Ammon's horn (tissue), 1 donor: ENCODE results near the gene AJAP1.

Experiments
- DNase-seq: peaks from one replicate; pipeline ENCODE4 v3.0.0-alpha.2; 2016; ENCODE audit warnings: low spot score

AJAP1 gene

DNA sequence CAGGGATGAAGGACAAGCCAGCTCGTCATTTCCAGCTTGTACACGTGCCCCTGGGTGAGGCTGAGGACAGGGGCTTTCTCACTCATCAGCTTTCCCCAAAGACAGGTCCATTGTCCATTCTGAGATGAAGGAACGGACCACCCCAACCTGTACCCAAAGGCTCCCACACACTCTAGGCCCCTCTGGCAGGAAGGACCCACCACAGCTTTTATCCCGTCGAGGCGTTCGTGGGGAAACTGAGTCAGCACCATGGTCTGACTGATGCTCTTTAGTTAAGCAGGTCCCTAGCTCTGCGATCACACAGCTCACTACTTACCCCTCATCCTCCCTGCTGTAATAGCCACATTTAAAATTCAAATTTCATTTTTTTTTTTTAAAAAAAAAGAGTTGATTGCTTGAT, 117.3 kb downstream of the AJAP1 start:
- DNase-seq = no peak

DNA sequence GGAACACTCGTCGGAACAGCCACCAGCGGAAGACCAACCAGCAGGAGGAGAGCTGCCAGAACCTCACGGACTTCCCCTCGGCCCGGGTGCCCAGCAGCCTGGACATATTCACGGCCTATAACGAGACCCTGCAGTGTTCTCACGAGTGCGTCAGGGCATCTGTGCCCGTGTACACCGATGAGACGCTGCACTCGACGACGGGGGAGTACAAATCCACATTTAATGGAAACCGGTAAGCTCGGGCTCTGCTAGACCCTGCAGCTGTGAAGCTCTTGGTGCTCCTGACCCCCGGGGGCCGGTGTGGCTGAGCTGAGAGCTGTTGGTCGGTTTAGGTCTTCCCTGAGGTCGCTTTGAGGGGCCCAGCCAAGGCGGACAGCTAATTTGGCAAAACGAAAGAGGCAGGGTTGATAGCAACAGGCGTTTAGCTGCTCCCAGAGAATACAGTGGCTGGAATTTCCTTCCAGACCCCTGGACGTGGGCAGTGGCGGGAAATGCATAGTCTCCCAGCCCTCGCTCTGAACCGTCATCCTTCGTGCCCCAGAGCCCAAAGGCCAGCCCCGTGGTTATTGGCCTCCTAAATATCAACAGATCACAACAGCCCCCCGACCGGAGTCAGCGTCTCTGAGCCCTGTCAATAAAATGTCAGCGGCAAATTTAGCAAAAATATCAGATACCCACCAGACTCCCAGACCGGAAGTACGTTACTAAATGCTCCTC, 118.0 kb downstream of the AJAP1 start:
- DNase-seq = no peak

GRCh38 chr1:4773226-4773625, 118.8 kb downstream of the AJAP1 start:
- DNase-seq = no peak

GRCh38 chr1:4775506-4775905, 121.1 kb downstream of the AJAP1 start:
- no peak for DNase-seq

- peak; percentile 73 for DNase-seq
Observed at GRCh38 chr1:4778056-4778455, 123.6 kb downstream of the AJAP1 start.

- DNase-seq = no peak
Observed at GRCh38 chr1:4781646-4782045, 127.2 kb downstream of the AJAP1 start.

DNA sequence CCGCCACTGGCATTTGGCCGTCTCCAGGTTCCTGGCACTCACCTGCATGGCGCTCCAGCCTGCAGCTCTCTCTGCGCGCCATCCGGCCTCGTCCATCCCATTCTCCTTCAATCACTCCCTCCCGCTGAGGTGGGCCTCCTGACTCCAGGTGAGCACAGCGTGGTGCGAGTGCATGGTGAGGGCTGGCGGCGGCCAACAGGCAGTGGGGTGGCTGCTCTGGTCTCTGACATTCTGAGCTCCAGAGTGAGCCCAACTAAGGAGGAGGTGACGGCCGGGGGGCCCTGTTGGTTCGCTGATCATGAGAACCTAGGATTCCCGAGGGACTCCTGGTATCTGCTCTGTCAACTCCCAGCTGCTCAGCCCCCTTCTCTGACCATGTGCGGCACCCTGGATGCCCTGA, 130.4 kb downstream of the AJAP1 start:
- no peak for DNase-seq

DNA sequence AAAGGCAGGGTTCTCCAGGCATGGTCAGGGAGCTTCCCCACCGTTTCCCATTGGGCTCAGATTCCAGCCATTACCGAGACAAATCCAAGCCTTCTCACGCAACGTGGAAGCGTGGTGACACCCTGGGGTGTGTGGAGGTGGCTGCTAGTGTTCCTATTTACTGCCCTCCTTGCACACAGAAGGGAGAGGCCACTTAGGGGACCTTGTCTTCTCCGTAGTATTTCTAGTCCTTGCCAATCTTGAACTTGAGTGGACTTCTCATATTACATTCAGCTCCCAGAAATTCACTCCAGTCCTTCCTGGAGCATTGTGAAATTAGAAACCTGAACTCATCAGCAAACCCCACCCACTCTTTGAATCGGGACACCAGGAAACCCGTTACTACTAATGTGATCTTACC, 131.6 kb downstream of the AJAP1 start:
- no peak for DNase-seq

DNA sequence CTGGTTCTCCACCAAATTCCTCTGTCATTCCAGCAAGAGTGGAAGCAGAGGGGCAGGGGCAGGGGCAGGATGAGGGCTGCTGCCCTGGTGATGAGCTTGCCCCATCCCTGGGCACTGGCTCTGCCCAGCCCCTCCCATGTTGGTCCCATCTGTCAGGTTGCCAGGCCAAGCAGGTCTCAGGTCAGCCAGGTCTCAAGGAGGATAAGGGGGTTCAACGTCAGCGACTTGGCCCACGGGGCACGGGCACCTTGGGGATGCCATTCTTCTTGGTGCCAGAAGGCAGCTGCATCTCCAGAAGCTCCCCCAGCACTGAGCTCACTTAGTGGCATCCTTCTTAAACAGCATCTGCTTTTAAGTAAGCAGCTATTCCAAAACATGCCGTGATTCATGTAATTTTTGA, 133.1 kb downstream of the AJAP1 start:
- DNase-seq = no peak

DNA sequence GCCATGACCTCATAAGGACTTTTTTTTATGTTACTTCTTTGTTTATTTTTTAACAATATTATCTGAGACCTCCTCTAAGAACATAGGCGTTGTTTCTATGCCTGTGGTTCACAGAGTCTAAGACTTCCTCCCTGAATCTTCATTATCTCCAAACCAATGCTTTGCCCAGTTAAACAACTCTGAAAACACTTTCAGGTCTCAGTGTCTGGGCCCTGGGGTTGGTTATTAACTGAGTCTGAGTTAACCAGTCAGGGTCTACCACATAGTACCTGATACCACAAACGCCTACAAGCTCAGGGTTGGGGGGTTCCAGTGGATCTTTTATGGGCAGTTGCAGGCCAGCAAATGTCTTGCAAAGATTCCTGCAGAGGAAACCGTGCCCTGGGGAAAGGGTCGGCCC, 138.2 kb downstream of the AJAP1 start:
- DNase-seq = no peak

GRCh38 chr1:4794020-4794780, 139.8 kb downstream of the AJAP1 start:
- DNase-seq = no peak

DNA sequence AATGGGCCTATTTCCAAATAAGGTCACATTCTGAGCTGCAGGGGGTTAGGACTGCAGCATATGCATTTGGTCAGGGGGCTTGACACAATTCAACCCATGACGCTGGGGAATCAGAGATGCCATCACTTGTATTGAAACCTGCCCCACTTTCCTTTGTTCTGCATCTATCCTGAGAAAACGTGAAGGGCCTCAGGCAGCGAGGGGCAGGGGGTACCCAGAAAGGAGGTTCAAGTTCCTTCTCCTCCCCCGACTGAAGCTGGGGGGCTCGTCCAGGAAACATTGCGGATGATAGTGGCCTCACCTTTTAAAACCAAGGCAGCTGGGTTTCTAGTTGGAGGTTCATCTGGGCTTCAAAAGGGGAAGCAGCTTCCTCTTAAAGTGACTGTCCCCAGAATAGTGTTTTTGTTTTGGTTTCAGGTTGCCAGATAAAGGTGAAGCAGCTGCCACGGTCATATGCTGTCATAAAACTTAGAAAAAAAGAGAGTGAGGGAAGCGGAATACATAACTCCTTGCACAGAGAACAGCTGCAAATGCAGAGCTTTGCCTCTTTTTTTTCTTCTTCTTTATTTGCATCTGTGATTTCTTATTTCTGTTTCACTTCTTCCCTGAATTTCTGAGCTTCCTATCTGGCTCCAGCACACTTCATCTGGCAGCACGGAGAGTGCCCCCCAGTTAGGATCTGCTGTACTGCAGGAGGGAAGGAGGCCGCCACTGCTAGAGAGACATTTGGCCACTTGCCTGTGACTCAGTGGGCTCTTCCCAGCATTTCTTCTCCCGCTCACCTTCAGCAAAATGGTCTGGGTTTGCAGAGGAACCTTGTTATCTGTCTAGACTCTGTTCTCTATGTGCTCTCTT, 142.0 kb downstream of the AJAP1 start:
- peak; percentile 25 for DNase-seq

DNA sequence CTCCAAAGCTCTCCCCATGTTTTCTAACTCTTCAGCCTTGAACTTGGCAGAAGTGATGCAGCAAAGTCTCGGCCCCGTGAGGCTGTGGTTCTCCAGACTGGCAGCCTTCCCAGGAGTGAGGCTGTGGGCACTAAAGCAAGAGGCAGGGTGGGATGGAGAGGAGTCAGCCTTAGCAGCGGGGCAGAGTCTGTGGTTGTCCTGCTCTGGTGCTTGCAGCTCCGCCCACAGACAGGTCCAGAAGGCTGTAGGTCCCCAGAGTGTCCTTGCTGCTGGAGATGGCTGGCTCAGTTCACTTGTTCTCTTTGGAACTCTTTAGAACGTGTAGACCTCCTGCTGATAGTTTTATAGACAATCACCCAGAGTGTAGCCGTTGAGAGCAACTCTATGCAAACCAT, 142.6 kb downstream of the AJAP1 start:
- DNase-seq = no peak

GRCh38 chr1:4797429-4797828, 143.0 kb downstream of the AJAP1 start:
- no peak for DNase-seq

DNA sequence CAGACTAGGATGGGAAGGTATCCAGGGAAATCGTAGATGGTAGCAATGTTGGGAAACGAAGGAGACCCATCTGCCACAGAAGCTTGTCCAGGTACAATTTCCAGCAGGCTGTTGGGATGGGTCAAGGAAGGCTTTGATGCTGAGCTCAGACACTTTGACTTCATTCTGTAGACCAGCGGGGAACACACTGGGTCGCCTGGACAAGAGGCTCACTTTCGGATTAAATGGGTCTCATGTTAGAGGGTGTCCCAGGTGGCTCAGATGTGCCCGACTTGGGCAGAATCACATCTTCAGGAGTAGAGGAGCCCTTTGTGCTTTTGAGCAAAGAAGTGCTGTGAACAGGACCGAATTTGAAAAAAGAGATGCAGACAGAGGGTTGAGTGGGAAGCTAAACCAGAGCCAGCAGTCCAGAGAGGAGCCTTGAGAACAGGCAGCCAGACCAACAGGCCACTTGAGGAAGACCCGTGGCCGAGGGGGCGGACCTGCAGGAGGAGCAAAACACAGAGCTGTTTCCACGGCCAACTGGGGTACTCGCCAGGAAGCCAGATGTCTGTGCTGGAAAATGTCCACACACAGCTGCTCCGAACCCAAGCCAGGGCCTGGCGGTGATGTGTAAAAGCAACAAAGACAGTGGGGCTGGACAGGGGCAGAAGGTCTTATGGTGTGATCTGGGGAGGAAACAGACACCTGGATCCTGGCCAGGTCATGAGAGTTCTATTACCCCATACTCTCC, 146.9 kb downstream of the AJAP1 start:
- peak; percentile 82 for DNase-seq

DNA sequence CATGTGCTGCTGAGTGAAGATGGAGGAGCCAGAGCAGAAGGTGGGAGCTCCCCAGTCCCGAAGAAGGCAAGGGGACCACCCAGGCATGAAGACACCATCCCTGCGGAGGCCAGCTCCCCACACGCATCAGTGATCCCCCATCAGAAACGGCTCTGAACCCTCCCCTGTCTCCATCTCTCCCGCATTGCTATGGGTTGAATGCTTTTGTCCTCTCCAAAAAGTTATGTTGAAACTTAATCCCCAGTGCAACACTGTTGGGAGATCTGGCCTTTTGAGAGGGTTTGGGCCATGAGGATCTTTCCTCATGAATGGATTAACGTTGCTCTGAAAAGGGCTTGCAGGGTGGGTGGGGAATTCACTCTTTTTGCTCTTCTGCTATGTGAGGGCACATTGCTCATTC, 147.6 kb downstream of the AJAP1 start:
- DNase-seq = no peak

DNA sequence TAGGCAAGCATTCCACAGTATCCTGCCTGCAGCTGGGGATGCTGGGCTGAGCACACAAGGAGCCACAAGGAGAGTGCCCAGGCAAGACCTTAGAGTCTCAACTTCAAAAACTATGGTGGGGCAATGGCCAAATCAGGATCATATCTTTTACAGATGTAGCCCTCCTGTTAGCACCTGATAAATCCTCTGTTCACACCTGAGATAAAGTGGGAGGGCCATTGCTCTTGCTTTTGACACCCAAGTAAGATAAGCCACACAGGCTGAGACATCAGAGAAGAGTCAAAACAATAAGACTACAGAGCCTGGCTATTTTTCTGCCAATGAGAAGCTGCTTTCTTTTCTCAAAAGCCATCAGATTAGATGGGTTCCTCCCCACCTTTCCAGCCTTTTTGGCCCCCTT, 148.9 kb downstream of the AJAP1 start:
- no peak for DNase-seq

GRCh38 chr1:4805987-4806386, 151.6 kb downstream of the AJAP1 start:
- no peak for DNase-seq

- no peak for DNase-seq
Observed at GRCh38 chr1:4820543-4820942, 166.1 kb downstream of the AJAP1 start.

DNA sequence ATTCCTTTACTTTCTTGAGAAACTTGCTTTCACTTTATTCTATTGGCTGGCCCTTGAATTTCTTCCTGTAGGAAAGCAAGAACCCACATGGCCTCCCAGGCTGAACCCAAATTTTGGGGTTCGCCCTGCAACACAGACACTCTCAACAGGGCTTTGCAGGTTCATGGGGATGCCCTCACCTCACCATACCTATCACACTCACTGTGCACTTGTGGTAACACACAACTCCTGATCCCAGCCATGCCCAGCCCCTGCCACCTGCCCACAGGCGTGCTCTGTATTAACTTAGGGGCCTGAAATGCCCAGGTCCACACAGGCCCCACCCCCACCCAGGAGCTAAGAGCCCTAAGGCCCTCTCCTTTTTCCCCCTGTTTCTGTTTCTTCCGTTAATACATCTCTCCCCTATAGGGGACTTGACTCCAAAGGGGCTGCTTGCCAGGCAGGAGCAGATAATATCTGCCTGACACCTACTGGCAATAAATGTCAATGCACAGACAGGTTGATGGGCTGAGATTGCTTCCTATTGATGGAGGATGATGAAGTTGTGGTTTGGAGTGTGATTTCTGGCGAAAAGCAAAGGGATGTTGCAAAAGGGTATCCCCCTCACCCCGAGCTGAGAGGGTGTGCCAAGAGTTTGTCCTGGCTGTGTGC, 171.5 kb downstream of the AJAP1 start:
- peak; percentile 76 for DNase-seq

GRCh38 chr1:4830707-4831106, 176.3 kb downstream of the AJAP1 start:
- no peak for DNase-seq

DNA sequence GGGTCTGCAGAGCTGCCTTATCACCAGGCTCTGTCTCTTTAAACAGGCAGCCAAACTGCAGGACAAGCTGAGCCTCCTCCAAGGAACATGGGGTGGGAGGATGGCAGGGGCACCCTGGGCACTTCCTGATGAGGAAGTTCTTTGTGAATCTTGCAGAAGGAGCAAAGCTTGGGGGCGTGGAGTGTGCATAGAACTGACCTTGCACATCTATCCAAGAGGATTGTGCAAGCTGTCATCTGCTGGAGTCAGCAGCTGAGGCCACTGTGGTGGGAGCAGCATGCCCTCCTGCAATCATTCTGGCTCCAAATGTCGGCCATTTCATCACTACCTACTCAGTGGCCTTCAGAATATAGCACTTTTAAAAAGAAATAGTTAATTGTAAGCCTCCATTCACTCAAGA, 182.2 kb downstream of the AJAP1 start:
- DNase-seq = no peak
